ENCODE data around the gene TBL1XR1.

DNA sequence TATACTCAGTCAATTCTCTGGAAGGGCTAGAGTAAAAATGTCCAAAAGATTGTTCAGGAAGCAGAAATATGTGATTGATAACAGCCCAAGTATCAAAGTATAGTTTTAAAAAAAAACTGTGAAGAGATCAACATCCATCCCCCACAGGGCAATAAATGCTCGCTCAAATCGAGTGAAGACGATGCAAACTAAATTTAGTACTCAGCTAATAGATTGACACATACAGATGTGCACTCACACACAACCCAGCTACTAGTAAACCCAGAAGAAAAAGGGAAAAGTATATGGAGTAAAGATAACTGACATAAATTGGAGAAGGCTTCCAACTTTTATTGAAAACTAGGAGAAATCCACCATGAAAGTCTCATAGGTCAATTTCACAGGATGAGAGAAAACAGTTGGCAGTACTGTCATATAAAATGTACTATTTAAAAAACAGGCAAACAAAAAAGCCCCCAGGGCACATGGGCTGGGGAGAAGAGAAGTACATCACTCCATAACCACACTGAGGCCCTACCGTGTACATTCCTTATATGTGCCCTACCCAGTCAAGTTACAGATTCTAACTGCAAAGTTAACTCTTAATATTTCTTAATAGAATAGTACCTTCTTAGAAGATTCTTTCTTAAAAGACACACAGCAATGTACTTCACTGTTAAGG, 125.7 kb downstream of the TBL1XR1 start:
- TF ChIP-seq, protein P1, sequence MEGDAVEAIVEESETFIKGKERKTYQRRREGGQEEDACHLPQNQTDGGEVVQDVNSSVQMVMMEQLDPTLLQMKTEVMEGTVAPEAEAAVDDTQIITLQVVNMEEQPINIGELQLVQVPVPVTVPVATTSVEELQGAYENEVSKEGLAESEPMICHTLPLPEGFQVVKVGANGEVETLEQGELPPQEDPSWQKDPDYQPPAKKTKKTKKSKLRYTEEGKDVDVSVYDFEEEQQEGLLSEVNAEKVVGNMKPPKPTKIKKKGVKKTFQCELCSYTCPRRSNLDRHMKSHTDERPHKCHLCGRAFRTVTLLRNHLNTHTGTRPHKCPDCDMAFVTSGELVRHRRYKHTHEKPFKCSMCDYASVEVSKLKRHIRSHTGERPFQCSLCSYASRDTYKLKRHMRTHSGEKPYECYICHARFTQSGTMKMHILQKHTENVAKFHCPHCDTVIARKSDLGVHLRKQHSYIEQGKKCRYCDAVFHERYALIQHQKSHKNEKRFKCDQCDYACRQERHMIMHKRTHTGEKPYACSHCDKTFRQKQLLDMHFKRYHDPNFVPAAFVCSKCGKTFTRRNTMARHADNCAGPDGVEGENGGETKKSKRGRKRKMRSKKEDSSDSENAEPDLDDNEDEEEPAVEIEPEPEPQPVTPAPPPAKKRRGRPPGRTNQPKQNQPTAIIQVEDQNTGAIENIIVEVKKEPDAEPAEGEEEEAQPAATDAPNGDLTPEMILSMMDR (IDR thresholded peaks at IDR 0.05), result no peak
- TF ChIP-seq POLR2A (IDR thresholded peaks at IDR 0.05), result no peak
